GM19372 (cell line): ENCODE measurements around the gene SLC8A2.
"Not testable (repeated sequence)": the region's sequence is repeated elsewhere in the genome, so short reads cannot be mapped to it uniquely, and the experiment has no call there.

Experiments
- ATAC-seq: cut with Tn5 transposase; IDR thresholded peaks from one replicate; pipeline ENCODE4 v1.9.1; 2021; ENCODE audit warnings: mild to moderate bottlenecking, low read depth, moderate library complexity; ENCODE audit not compliant: unreplicated experiment

SLC8A2 gene

GRCh38 chr19:47490031-47490430 lies 18.3 kb upstream of the SLC8A2 start:
- no peak for ATAC-seq

- ATAC-seq = no peak
Observed at GRCh38 chr19:47489072-47489914, 17.6 kb upstream of the SLC8A2 start.

- no peak for ATAC-seq
Observed at GRCh38 chr19:47487551-47488515, 16.1 kb upstream of the SLC8A2 start.

GRCh38 chr19:47486900-47487299 lies 15.2 kb upstream of the SLC8A2 start:
- no peak for ATAC-seq

- not testable (repeated sequence) for ATAC-seq
Observed at GRCh38 chr19:47486220-47486619, 14.5 kb upstream of the SLC8A2 start.

- no peak for ATAC-seq
Observed at GRCh38 chr19:47485210-47485609, 13.5 kb upstream of the SLC8A2 start.

- peak; percentile 74 for ATAC-seq
Observed at GRCh38 chr19:47483800-47484690, 12.4 kb upstream of the SLC8A2 start, which contains the start of gene KPTN. TSS of gene KPTN (minus strand) at chr19:47484219. CDS start at chr19:47484160, 59 bp downstream.

- ATAC-seq = no peak
Observed at GRCh38 chr19:47483200-47483599, 11.5 kb upstream of the SLC8A2 start.

GRCh38 chr19:47481460-47482052 lies 9.9 kb upstream of the SLC8A2 start:
- no peak for ATAC-seq

- ATAC-seq = no peak
Observed at GRCh38 chr19:47480658-47481057, 9.0 kb upstream of the SLC8A2 start.

- ATAC-seq = no peak
Observed at GRCh38 chr19:47479701-47480503, 8.2 kb upstream of the SLC8A2 start.

GRCh38 chr19:47476438-47476972 lies 4.8 kb upstream of the SLC8A2 start:
- no peak for ATAC-seq

- no peak for ATAC-seq
Observed at GRCh38 chr19:47475465-47475864, 3.8 kb upstream of the SLC8A2 start.

- ATAC-seq = no peak
Observed at GRCh38 chr19:47473336-47473735, 1.6 kb upstream of the SLC8A2 start.

- no peak for ATAC-seq
Observed at GRCh38 chr19:47471381-47471732, 336 bp downstream of the SLC8A2 start.

GRCh38 chr19:47470447-47471195 lies 1.1 kb downstream of the SLC8A2 start:
- ATAC-seq = no peak

GRCh38 chr19:47469719-47470118 lies 2.0 kb downstream of the SLC8A2 start:
- no peak for ATAC-seq

- no peak for ATAC-seq
Observed at GRCh38 chr19:47469363-47469700, 2.4 kb downstream of the SLC8A2 start.
